AG04450 (cell line): ENCODE measurements around the gene SETD7. TPM values are rescaled to one million over a fixed set of nuclear protein-coding genes. Genes with fewer than 3 reads are reported as not detected.
"Not testable (repeated sequence)": the region's sequence is repeated elsewhere in the genome, so short reads cannot be mapped to it uniquely, and the experiment has no call there.

Experiments used
- CTCF ChIA-PET: fragments of 300-600, 350-600 bp; formaldehyde crosslinking; extraction: SDS; loops from one replicate; lab custom pipeline; 2022; ENCODE audit warnings: antibody characterized with exemption, inconsistent platforms; lab: Charles Lee
- POLR2A ChIA-PET: fragments of 350-600 bp; formaldehyde crosslinking; extraction: SDS; loops from one replicate; lab custom pipeline; 2021; ENCODE audit warnings: antibody characterized with exemption, inconsistent platforms; lab: Yijun Ruan, JAX
- DNase-seq: peaks from one replicate; pipeline ENCODE4 v3.0.0-alpha.2; 2011; ENCODE audit warnings: low read depth, low spot score
- H3K27ac ChIP-seq: one replicate; pipeline ENCODE4 v1.5.1; 2012; ENCODE audit warnings: low read depth, low read length, control low read depth
- H3K27me3 ChIP-seq: one replicate; pipeline ENCODE4 v1.6.0; 2012; ENCODE audit warnings: low read length; ENCODE audit not compliant: control insufficient read depth, insufficient read depth
- H3K4me3 ChIP-seq: 2 replicates; pipeline ENCODE4 v1.5.1; 2011; ENCODE audit warnings: mild to moderate bottlenecking, low read depth, low read length, control low read depth
- H3K9me3 ChIP-seq: 2 replicates; pipeline ENCODE4 v1.5.1; 2012; ENCODE audit warnings: low read length; ENCODE audit not compliant: control insufficient read depth, insufficient read depth
- CTCF ChIP-seq: IDR thresholded peaks from 2 replicates; pipeline ENCODE4 v1.5.1; 2011; ENCODE audit warnings: low read depth, low read length, control low read depth, inconsistent platforms
- polyA plus RNA-seq: library from polyadenylated mRNA; depleted of rRNA; stranded (reverse); fragments of >200 nt; gene quantifications from 2 replicates; pipeline ENCODE4 v1.2.3, GENCODE V29; 2011

Gene SETD7
- polyA plus RNA-seq, 1 experiment = 21.5 TPM

- ChIA-PET POLR2A (no interaction called here), CTCF (interaction anchor here (0.6 kb wide), 1 partner anchor 54 kb away, joined by 4 read pairs; no protein-coding TSS in a partner anchor)
- TF ChIP-seq CTCF = no peak
- DNase-seq = no peak
- no peak overlapping the region for H3K4me3 ChIP-seq
- H3K9me3 ChIP-seq = peaks cover 6% of the 10 kb centered on the region; the same call in 1 of the 2 replicates
- no peak overlapping the region for H3K27ac ChIP-seq
- no peaks in the 10 kb centered on the region for H3K27me3 ChIP-seq
These were observed 83.2 kb downstream of the SETD7 start for GRCh38 chr4:139472852-139473251.

DNA sequence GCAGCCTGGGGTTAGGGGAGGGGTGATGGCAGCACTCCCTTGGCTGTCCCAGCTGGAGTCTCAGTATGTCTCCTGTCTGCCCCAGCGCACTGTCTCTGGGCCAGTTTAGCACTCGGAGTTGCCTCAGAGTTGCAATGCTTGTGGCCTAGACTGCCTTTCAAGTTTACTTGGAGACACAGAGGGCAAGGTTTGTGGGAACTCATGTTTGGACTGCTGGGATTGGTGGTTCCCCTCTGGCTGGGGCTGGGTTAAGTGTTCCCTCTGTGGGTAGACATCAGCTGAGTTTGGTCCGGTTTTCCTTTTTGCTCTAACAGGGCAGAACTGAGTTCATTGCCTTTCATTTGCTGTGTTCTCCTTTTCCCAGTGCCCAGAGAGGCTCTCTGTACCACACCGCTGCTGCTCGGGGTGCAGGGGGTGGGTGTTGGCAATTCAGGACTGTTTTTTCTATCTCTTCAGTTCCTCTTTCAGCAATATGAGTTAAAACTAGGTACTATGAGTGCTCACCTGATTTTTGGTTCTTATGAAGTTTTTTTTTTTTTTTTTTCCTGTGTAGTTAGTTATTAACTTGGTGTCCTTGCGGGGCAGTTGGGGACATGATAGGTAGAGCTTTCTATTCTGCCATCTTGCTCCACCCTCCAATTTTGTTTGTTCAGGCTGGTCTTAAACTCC, 84.9 kb downstream of the SETD7 start:
- no peak overlapping the region for H3K4me3 ChIP-seq
- DNase-seq = no peak
- no peaks in the 10 kb centered on the region for H3K27me3 ChIP-seq
- peaks cover 7% of the 10 kb centered on the region; the same call in 1 of the 2 replicates for H3K9me3 ChIP-seq
- ChIA-PET POLR2A (interaction anchor here (1.2 kb wide), 1 partner anchor 9 kb away, joined by 3 read pairs; no protein-coding TSS in a partner anchor), CTCF (interaction anchor here (1.1 to 1.5 kb wide), 2 partner anchors 11 to 27 kb away, joined by 3 to 4 read pairs; no protein-coding TSS in a partner anchor)
- TF ChIP-seq CTCF = no peak
- H3K27ac ChIP-seq = no peak overlapping the region

DNA sequence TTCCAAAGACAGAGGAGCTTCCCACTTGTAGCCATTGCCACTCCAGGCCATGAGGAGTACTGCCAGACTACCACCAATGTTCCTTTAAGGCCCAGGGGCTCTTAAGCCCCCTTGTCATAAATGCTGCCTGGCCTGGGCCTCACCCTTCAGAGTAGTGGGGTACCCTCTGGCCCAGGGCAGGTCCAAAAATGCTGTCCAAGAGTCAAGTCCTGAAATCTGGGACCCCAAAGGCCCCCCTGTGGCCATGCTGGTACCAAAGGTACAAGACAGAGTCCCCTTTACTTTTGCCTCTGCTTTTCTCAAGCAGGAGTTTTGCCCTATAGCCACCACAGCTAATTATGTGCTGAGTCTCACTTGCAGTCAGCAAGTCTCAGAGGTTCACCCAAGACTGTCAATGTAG, 85.7 kb downstream of the SETD7 start:
- no peaks in the 10 kb centered on the region for H3K27me3 ChIP-seq
- DNase-seq = no peak
- peaks cover 7% of the 10 kb centered on the region; the same call in 1 of the 2 replicates for H3K9me3 ChIP-seq
- ChIA-PET POLR2A (no interaction called here), CTCF (interaction anchor here (1.5 kb wide), 1 partner anchor 28 kb away, joined by 3 read pairs; no protein-coding TSS in a partner anchor)
- no peak overlapping the region for H3K27ac ChIP-seq
- no peak for TF ChIP-seq CTCF
- H3K4me3 ChIP-seq = no peak overlapping the region

DNA sequence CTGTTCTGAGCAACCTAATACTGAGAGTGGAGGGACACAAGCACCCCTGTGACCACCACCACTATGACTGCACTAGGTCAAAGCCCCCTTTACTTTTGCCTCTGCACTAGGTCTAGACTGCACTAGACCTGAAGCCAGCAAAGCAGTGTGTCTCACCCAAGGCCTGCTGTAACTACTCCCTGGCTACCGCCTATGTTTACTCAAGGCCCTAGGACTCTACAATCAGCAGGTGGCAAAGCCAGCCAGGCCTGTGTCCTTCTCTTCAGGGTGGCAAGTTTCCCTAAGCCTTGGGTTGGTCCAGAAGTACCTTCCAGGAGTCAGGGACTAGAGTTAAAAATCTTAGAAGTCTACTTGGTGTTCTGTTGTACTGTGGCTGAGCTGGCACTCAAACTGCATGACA, 86.2 kb downstream of the SETD7 start:
- POLR2A ChIA-PET = no interaction called here
- CTCF ChIA-PET = interaction anchor here (1.5 kb wide), 1 partner anchor 28 kb away, joined by 3 read pairs; no protein-coding TSS in a partner anchor
- DNase-seq = no peak
- TF ChIP-seq CTCF = no peak
- no peak overlapping the region for H3K4me3 ChIP-seq
- H3K27me3 ChIP-seq = no peaks in the 10 kb centered on the region
- no peak overlapping the region for H3K27ac ChIP-seq
- H3K9me3 ChIP-seq = peaks cover 7% of the 10 kb centered on the region; the same call in 1 of the 2 replicates

DNA sequence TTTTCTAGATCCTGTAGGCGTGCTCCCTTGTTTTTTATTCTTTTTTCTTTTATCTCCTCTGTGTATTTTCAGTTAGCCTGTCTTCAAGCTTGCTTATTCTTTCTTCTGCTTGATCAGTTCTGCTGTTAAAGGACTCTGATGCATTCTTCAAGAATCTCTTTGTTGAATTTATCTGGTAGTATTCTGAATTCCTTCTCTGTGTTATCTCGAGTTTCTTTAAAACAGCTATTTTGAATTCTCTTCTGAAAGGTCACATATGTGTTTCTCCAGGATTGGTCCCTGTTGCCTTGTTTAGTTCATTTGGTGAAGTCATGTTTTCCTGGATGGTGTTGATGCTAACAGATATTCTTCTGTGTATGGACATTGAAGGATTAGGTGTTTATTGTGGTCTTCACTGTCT, 86.8 kb downstream of the SETD7 start:
- Histone ChIP-seq H3K27ac (no peak overlapping the region), H3K27me3 (no peaks in the 10 kb centered on the region), H3K4me3 (no peak overlapping the region), H3K9me3 (peaks cover 7% of the 10 kb centered on the region; the same call in 1 of the 2 replicates)
- TF ChIP-seq CTCF = no peak
- ChIA-PET POLR2A (no interaction called here), CTCF (interaction anchor here (1.0 kb wide), 1 partner anchor 16 kb away, joined by 3 read pairs; no protein-coding TSS in a partner anchor)
- DNase-seq = no peak

- POLR2A ChIA-PET, H3K4me3 ChIP-seq, DNase-seq, H3K27me3 ChIP-seq, H3K9me3 ChIP-seq, H3K27ac ChIP-seq: not testable (repeated sequence)
- CTCF ChIA-PET = interaction anchor here (1.0 kb wide), 1 partner anchor 15 kb away, joined by 3 read pairs; no protein-coding TSS in a partner anchor
These were observed 87.3 kb downstream of the SETD7 start for GRCh38 chr4:139468756-139469155.
